Endothelial cell of umbilical vein (primary cell): ENCODE measurements around the gene CFAP46. TPM values are rescaled to one million over a fixed set of nuclear protein-coding genes. Genes with fewer than 3 reads are reported as not detected.

Experiments used
- BruUV-seq: library from RNA; stranded (reverse); fragments of 400-500 nt; replicated peaks from 2 replicates; lab custom pipeline; 2021; lab: Mats Ljungman, UMichigan
- CTCF ChIA-PET: fragments of 300-600, 350-600 bp; sonication (Branson Sonifier 250); formaldehyde crosslinking; loops from one replicate; lab custom pipeline; 2021; ENCODE audit warnings: antibody characterized with exemption, inconsistent platforms; lab: Charles Lee
- POLR2A ChIA-PET: fragments of 300-600, 350-600 bp; sonication (Branson Sonifier 250); formaldehyde crosslinking; loops from one replicate; lab custom pipeline; 2021; ENCODE audit warnings: antibody characterized with exemption, inconsistent platforms; lab: Charles Lee
- DNase-seq: peaks from one replicate; pipeline ENCODE4 v3.0.0-alpha.2; 2011; ENCODE audit warnings: low read depth, low spot score
- FAIRE-seq: peaks from 2 replicates; lab custom pipeline; 2011; peaks lifted over from hg19 to GRCh38; lab: Jason Lieb, UNC
- H2AFZ ChIP-seq: 2 replicates; pipeline ENCODE4 v1.6.0; 2012; ENCODE audit warnings: low read depth, low read length, control low read depth, inconsistent platforms
- H3K27ac ChIP-seq: 2 replicates; pipeline ENCODE4 v1.5.1; 2011; ENCODE audit warnings: low read depth, mild to moderate bottlenecking, control low read depth, low read length, moderate library complexity; ENCODE audit not compliant: insufficient read depth
- H3K27me3 ChIP-seq, 2 experiments: 2 replicates each; pipeline versions ENCODE4 v1.6.0 to v1.6.1; 2011; ENCODE audit warnings: low read length in 2 of 2, mixed read lengths in 1 of 2; ENCODE audit not compliant: control insufficient read depth in 2 of 2, insufficient read depth in 2 of 2
- H3K36me3 ChIP-seq, 2 experiments: 2 replicates in 1 of 2; 3 replicates in 1 of 2; pipeline ENCODE4 v1.5.1; 2011; ENCODE audit warnings: low read length in 2 of 2, mild to moderate bottlenecking in 1 of 2, moderate library complexity in 1 of 2; ENCODE audit not compliant: control insufficient read depth in 2 of 2, insufficient read depth in 2 of 2; ENCODE audit errors: extremely low read depth in 1 of 2
- H3K4me1 ChIP-seq: 3 replicates; pipeline ENCODE4 v1.5.1; 2011; ENCODE audit warnings: mild to moderate bottlenecking, low read length; ENCODE audit not compliant: control insufficient read depth, insufficient read depth; ENCODE audit errors: extremely low read depth
- H3K4me2 ChIP-seq: 2 replicates; pipeline ENCODE4 v1.6.1; 2011; ENCODE audit warnings: low read length, control low read depth, mixed read lengths; ENCODE audit not compliant: insufficient read depth
- H3K4me3 ChIP-seq, 3 experiments: fragments of 200-600 bp in 1 of 3; sonication (generic), shearing (Covaris generic) in 1 of 3; replicated peaks in 1 of 3; 2 replicates each; pipeline ENCODE4 v1.5.1; 2011 to 2016; ENCODE audit warnings: control low read depth in 3 of 3, low read length in 3 of 3, mild to moderate bottlenecking in 2 of 3, inconsistent platforms in 1 of 3, low read depth in 1 of 3, moderate library complexity in 1 of 3; ENCODE audit not compliant: insufficient read depth in 1 of 3
- H3K79me2 ChIP-seq: 2 replicates; pipeline ENCODE4 v1.6.0; 2012; ENCODE audit warnings: low read length, inconsistent platforms; ENCODE audit not compliant: control insufficient read depth, insufficient read depth
- H3K9ac ChIP-seq: replicated peaks from 2 replicates; pipeline ENCODE3; 2011; ENCODE audit warnings: low read length, control low read depth; ENCODE audit not compliant: insufficient read depth; ENCODE audit errors: extremely low read depth
- H3K9me1 ChIP-seq: replicated peaks from 3 replicates; pipeline ENCODE4 v1.6.0; 2011; ENCODE audit warnings: mild to moderate bottlenecking, low read length; ENCODE audit not compliant: control insufficient read depth, insufficient read depth; ENCODE audit errors: extremely low read depth
- H3K9me3 ChIP-seq: replicated peaks from 2 replicates; pipeline ENCODE4 v1.5.1; 2012; ENCODE audit warnings: low read length, inconsistent platforms; ENCODE audit not compliant: control insufficient read depth, insufficient read depth
- H4K20me1 ChIP-seq: replicated peaks from 2 replicates; pipeline ENCODE3; 2011; ENCODE audit warnings: mild to moderate bottlenecking, low read length; ENCODE audit not compliant: control insufficient read depth, insufficient read depth; ENCODE audit errors: extremely low read depth
- EZH2 ChIP-seq: IDR thresholded peaks from 2 replicates; pipeline ENCODE4 v1.6.1; 2012; ENCODE audit warnings: borderline replicate concordance, low read depth, mild to moderate bottlenecking, moderate library complexity, low read length, inconsistent platforms; ENCODE audit not compliant: severe bottlenecking
- JUN ChIP-seq: IDR thresholded peaks from 2 replicates; pipeline ENCODE4 v1.6.1; 2011; ENCODE audit warnings: borderline replicate concordance, low read depth; ENCODE audit not compliant: insufficient read length, insufficient read depth
- MYC ChIP-seq: IDR thresholded peaks from one replicate; pipeline ENCODE4 v1.6.1; 2011; ENCODE audit warnings: mild to moderate bottlenecking, low read depth, low read length
- dilution Hi-C: fragments of 300-500 bp; cut with MboI; formaldehyde crosslinking; loops from one replicate; pipeline ENCODE4 v1.15.0; 2019; ENCODE audit warnings: low sequenced_read_pairs; ENCODE audit not compliant: extremely low pct_ligation_motif_present
- intact Hi-C: fragments of 100-400 bp; cut with micrococcal nuclease; formaldehyde crosslinking; loops from one replicate; pipeline ENCODE4 v1.10.0; 2022
- polyA plus RNA-seq, 4 experiments: library from polyadenylated mRNA; depleted of rRNA in 3 of 4; stranded (reverse) in 3 of 4; unstranded in 1 of 4; fragments of >200 nt; gene quantifications; 2 replicates each; pipeline versions ENCODE4 v1.2.1 to v1.2.3, GENCODE V29; 2011 to 2012; ENCODE audit warnings: missing spikeins in 1 of 4
- total RNA-seq: library from RNA; stranded (reverse); gene quantifications from 2 replicates; pipeline ENCODE4 v1.2.3, GENCODE V29; 2021
- TF ChIP-seq, protein P1 (sequence below): IDR thresholded peaks from 2 replicates; pipeline ENCODE4 v1.6.1; 2011; ENCODE audit not compliant: insufficient read depth, insufficient read length

CFAP46 gene
- total and polyA plus RNA-seq, 2 donors (not counting 3 experiments of a cell fraction or from before 2014, with no cell fraction given) = 0.75 to 0.98 TPM

DNA sequence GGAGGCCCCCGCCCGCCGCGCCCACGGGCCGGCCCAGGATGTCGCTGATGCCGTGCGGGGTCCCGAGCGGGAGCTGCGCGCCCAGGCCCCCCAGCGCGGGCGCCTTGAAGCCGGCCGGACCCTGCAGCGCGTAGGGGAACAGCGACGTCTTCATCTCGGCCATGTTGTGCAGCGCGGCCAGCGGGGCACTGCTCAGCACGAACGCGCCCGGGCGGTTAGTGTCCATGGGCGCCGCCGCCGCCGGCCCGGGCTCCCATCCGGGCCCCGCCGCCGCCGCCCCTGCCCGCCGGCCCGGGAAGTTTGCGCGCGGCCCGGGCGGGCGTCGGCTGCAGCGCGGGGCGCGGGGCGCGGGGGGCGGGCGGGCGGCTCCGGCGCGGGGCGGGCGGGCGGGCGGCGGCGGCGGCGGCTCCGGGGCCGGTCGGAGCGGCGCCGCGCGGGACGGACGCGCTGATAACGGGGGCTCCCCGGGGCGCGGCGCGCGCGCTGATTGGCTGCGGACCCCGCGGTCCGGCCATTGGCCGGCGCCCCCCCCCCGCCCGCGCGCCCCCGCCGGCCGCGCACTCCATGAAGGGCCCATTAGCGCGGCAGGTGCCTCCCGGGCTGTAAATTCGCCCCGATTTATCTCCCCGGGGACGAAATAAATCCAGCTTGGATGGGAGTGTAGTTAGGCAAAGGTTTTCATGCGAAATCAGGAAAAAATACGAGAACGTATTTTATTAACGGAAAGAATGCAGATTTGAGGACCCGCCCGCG, 156.5 kb downstream of the CFAP46 start, which contains the start of gene NKX6-2:
Gene NKX6-2 (minus strand): TSS at position 425 of the 753 bp plus-strand sequence. CDS start 199 bp downstream, at position 226.
- no peak for TF ChIP-seq JUN
- Histone ChIP-seq H3K4me3 (no peak within 1 kb of the TSS), H3K9ac (no peak within 1 kb of the TSS), H3K79me2 (no peaks in the 10 kb centered on the region), H3K9me1 (no peaks in the 10 kb centered on the region), H3K4me1 (no peaks in the 10 kb centered on the region), H3K27ac (no peak within 1 kb of the TSS), H3K36me3 (no peaks in the 10 kb centered on the region), H3K27me3 (peaks cover 37 to 55% of the 10 kb centered on the region in 2 experiments), H3K9me3 (no peaks in the 10 kb centered on the region), H2AFZ (no peak within 1 kb of the TSS), H4K20me1 (no peaks in the 10 kb centered on the region), H3K4me2 (no peak within 1 kb of the TSS)
- dilution Hi-C loops (no loop called here), intact Hi-C loops (loop anchor here (5.0 kb wide), 1 partner anchor 119 kb away; no protein-coding TSS in a partner anchor)
- no TSS peak for BruUV-seq
- CTCF ChIA-PET = no interaction called here
- DNase-seq (no peak), FAIRE-seq (no peak)
- POLR2A ChIA-PET = no interaction called here

DNA sequence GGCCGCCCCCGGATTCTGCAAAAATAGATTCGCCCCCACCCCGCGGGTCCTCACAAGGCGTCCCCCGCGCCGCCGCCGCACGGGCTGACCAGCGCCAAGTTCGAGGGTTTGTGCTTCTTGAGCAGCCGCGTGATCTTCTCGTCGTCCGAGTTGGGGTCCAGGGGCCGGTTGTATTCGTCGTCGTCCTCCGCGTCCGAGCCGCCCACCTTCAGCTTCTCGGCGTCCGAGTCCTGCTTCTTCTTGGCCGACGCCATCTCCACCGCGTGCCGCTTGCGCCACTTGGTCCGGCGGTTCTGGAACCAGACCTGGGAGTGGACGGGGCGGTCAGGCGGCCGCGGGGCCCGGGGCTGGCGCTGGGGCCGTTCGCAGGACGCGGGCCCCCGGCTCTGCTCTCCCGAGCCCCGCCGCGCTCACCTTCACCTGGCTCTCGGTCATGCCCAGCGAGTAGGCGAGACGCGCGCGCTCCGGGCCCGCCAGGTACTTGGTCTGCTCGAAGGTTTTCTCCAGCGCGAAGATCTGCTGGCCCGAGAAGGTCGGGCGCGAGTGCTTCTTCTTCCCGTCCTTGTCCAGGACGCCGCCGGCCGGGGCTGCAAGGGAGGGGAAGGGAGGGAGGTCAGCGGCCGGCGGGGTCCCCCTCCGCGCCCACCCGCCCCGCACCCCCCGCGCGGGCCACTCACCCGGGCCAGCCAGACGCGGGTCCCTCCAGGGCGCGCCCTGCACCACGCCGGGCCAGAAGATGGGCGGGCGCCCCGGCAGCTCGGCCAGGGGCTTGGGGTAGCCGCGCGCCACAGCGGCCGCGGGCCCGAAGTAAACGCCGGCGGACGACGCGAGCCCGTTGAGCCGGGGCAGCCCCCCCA, 157.3 kb downstream of the CFAP46 start:
- H3K4me3 ChIP-seq = no peak overlapping the region
- no peak for DNase-seq
- H3K36me3 ChIP-seq = no peaks in the 10 kb centered on the region
- no peaks in the 10 kb centered on the region for H4K20me1 ChIP-seq
- no TSS peak for BruUV-seq
- dilution Hi-C loops = no loop called here
- no peak for FAIRE-seq
- ChIA-PET POLR2A (no interaction called here), CTCF (no interaction called here)
- no peak overlapping the region for H3K27ac ChIP-seq
- no peak overlapping the region for H3K9ac ChIP-seq
- H3K4me2 ChIP-seq = no peak overlapping the region
- no peaks in the 10 kb centered on the region for H3K9me1 ChIP-seq
- no peaks in the 10 kb centered on the region for H3K79me2 ChIP-seq
- no peaks in the 10 kb centered on the region for H3K4me1 ChIP-seq
- H3K9me3 ChIP-seq = no peaks in the 10 kb centered on the region
- no peak overlapping the region for H2AFZ ChIP-seq
- intact Hi-C loops = loop anchor here (1.0 to 5.0 kb wide), 2 partner anchors 118 to 131 kb away; no protein-coding TSS in a partner anchor
- TF ChIP-seq JUN = no peak
- no peak for TF ChIP-seq MYC
- TF ChIP-seq, protein P1, sequence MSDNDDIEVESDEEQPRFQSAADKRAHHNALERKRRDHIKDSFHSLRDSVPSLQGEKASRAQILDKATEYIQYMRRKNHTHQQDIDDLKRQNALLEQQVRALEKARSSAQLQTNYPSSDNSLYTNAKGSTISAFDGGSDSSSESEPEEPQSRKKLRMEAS = no peak
- peak; percentile 99 for TF ChIP-seq EZH2
- peaks cover 37 to 55% of the 10 kb centered on the region in 2 experiments for H3K27me3 ChIP-seq
